PC-9 (cell line): Measurements from ENCODE around the gene ODAD4. TPM values are rescaled to one million over a fixed set of nuclear protein-coding genes. Genes with fewer than 3 reads are reported as not detected.

Experiments used
- BruUV-seq: library from RNA; stranded (reverse); fragments of 400-500 nt; replicated peaks from 2 replicates; lab custom pipeline; 2021; lab: Mats Ljungman, UMichigan
- CTCF ChIA-PET: fragments of 300-600 bp; sonication (Branson Sonifier 250); formaldehyde crosslinking; loops from one replicate; lab custom pipeline; 2022; ENCODE audit warnings: antibody characterized with exemption; lab: Charles Lee
- POLR2A ChIA-PET: fragments of 300-600 bp; sonication (Branson Sonifier 250); formaldehyde crosslinking; loops from one replicate; lab custom pipeline; 2022; ENCODE audit warnings: antibody characterized with exemption; ENCODE audit not compliant: unreplicated experiment; lab: Charles Lee
- DNase-seq, 2 experiments: peaks; one replicate each; pipeline versions ENCODE4 v3.0.0 to v3.0.0-alpha.2; 2015 to 2022; ENCODE audit warnings: mixed read lengths in 1 of 2
- H2AFZ ChIP-seq: fragments of 200-600 bp; sonication (generic); 2 replicates; pipeline ENCODE4 v1.8.1; 2017; ENCODE audit warnings: antibody characterized with exemption
- H3F3A ChIP-seq: fragments of 200-600 bp; sonication (generic); 2 replicates; pipeline ENCODE4 v1.8.1; 2017; ENCODE audit warnings: antibody characterized with exemption, mild to moderate bottlenecking, low read depth; ENCODE audit not compliant: insufficient read depth
- H3K27ac ChIP-seq: fragments of 200-600 bp; sonication (generic); 2 replicates; pipeline ENCODE4 v1.6.1; 2016; ENCODE audit warnings: mixed run types
- H3K27me3 ChIP-seq: fragments of 200-600 bp; sonication (generic); 2 replicates; pipeline ENCODE4 v1.6.1; 2016; ENCODE audit warnings: low read depth, mixed run types; ENCODE audit not compliant: insufficient read depth
- H3K36me3 ChIP-seq: fragments of 200-600 bp; sonication (generic); 2 replicates; pipeline ENCODE4 v1.6.1; 2016; ENCODE audit warnings: low read depth, mixed run types
- H3K4me1 ChIP-seq: fragments of 200-600 bp; sonication (generic); replicated peaks from 2 replicates; pipeline ENCODE4 v1.6.1; 2016; ENCODE audit warnings: mixed run types; ENCODE audit not compliant: insufficient read depth
- H3K4me2 ChIP-seq: fragments of 200-600 bp; sonication (generic); 2 replicates; pipeline ENCODE4 v1.6.1; 2017; ENCODE audit warnings: mixed run types
- H3K4me3 ChIP-seq: fragments of 200-600 bp; sonication (generic); 2 replicates; pipeline ENCODE4 v1.6.1; 2016; ENCODE audit warnings: mixed run types
- H3K79me2 ChIP-seq: fragments of 200-600 bp; sonication (generic); 2 replicates; pipeline ENCODE4 v1.6.1; 2017; ENCODE audit warnings: low read depth, mixed run types
- H3K9me2 ChIP-seq: fragments of 200-600 bp; sonication (generic); 2 replicates; pipeline ENCODE4 v1.8.1; 2017; ENCODE audit warnings: mild to moderate bottlenecking; ENCODE audit not compliant: insufficient read depth
- H3K9me3 ChIP-seq: fragments of 200-600 bp; sonication (generic); 2 replicates; pipeline ENCODE4 v1.8.1; 2016; ENCODE audit warnings: low read depth; ENCODE audit not compliant: insufficient read depth
- H4K20me1 ChIP-seq: fragments of 200-600 bp; sonication (generic); 2 replicates; pipeline ENCODE4 v1.8.1; 2017; ENCODE audit not compliant: insufficient read depth
- CTCF ChIP-seq: fragments of 200-600 bp; sonication (generic); conservative IDR thresholded peaks from 2 replicates; pipeline ENCODE4 v1.6.1; 2017; ENCODE audit warnings: mixed run types, antibody characterized with exemption, mild to moderate bottlenecking, moderate library complexity
- EZH2 ChIP-seq: fragments of 200-600 bp; sonication (generic); IDR thresholded peaks from 2 replicates; pipeline ENCODE4 v1.8.0; 2017; ENCODE audit warnings: antibody characterized with exemption, low read depth
- intact Hi-C: fragments of 100-400 bp; cut with micrococcal nuclease; formaldehyde crosslinking; loops from one replicate; pipeline ENCODE4 v1.10.0; 2022; ENCODE audit not compliant: unreplicated experiment
- total RNA-seq: library from RNA; stranded (reverse); gene quantifications from 2 replicates; pipeline ENCODE4 v1.2.3, GENCODE V29; 2021

The ODAD4 gene
- total RNA-seq, 1 experiment from 2014 or later: 4.0 TPM

- H3K4me2 ChIP-seq: no peak overlapping the region
- POLR2A ChIA-PET: interaction anchor here (0.5 kb wide), 1 partner anchor 212 kb away, joined by 3 read pairs; no protein-coding TSS in a partner anchor
- no peaks in the 10 kb centered on the region for H3K9me2 ChIP-seq
- no peak for DNase-seq
- H3K27me3 ChIP-seq: no peaks in the 10 kb centered on the region
- intact Hi-C loops: no loop called here
- H3K4me1 ChIP-seq: no peaks in the 10 kb centered on the region
- peaks cover 21% of the 10 kb centered on the region; the same call in 1 of the 2 replicates for H3F3A ChIP-seq
- H3K4me3 ChIP-seq: no peak overlapping the region
- H3K27ac ChIP-seq: no peak overlapping the region
- no peak overlapping the region for H2AFZ ChIP-seq
- CTCF ChIA-PET: no interaction called here
- H3K79me2 ChIP-seq: peaks cover 8% of the 10 kb centered on the region
- H3K9me3 ChIP-seq: no peaks in the 10 kb centered on the region
- TF ChIP-seq EZH2: no peak
- no peak for TF ChIP-seq CTCF
- peaks cover 36% of the 10 kb centered on the region for H4K20me1 ChIP-seq
- H3K36me3 ChIP-seq: peaks cover 41% of the 10 kb centered on the region
- BruUV-seq: no TSS peak
Measured at GRCh38 chr17:41996855-41997164, 66.4 kb downstream of the ODAD4 start.

DNA sequence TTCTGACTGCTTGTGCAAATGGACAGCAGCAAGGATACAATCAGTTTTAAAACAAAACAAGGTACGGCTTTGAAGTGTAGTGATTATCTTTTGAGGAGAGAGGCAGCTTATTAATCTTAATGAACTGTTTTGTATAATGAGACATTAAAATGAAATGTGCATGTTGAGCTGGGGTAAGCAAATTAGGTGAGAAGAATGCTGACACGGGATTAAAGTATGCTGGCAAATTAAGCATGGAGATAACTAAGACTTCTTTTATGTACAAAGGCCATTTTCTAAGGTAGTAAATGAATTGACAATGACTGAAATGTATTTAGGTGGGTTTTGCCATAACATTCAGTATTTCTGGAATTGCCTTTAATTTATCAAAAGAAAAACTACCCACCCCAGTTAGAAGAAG, 68.1 kb downstream of the ODAD4 start:
- no peak overlapping the region for H3K27ac ChIP-seq
- CTCF ChIA-PET: no interaction called here
- DNase-seq: no peak
- no peak overlapping the region for H3K4me2 ChIP-seq
- H3K4me3 ChIP-seq: no peak overlapping the region
- H3K9me2 ChIP-seq: no peaks in the 10 kb centered on the region
- no peaks in the 10 kb centered on the region for H3K4me1 ChIP-seq
- no TSS peak for BruUV-seq
- peaks cover 30% of the 10 kb centered on the region for H3K36me3 ChIP-seq
- H3K9me3 ChIP-seq: no peaks in the 10 kb centered on the region
- H2AFZ ChIP-seq: no peak overlapping the region
- peaks cover 17% of the 10 kb centered on the region; the same call in 1 of the 2 replicates for H3F3A ChIP-seq
- POLR2A ChIA-PET: no interaction called here
- intact Hi-C loops: no loop called here
- peaks cover 44% of the 10 kb centered on the region for H4K20me1 ChIP-seq
- no peaks in the 10 kb centered on the region for H3K27me3 ChIP-seq
- peaks cover 25% of the 10 kb centered on the region for H3K79me2 ChIP-seq
- TF ChIP-seq CTCF (no peak), EZH2 (no peak)

DNA sequence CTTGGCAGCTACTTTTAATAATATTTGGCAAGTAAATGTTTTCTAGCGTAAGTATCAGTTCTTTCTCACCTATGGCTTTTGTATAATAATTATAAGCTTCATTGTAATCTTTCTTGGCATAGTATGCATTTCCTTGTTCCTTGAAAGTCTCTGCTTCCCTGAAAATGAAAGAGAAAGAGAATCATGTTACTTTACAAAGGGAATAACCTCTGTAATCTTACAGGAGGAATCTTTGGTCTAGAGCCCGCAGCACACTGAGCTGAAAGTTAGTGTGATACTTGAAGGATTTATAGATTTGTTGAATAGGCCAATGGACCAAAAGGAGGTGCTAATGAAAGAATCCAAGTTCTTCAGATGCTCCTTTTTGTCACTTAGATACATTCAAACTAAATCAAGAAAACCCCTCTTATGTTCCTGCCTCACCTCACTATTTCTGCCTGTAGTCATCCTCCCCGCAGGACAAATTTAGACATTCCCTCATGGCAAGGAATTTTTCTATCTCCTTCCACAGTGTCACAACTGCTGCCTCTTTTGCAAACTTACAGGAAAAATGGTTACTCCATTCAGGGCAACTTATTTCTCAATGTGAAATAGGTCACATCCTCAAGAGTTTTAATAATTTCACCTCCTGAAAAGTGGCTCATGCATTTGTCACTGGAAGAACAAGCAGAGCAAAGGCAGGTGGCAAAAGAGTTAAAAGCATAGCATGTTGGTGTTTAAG, 70.2 kb downstream of the ODAD4 start:
- H3K27ac ChIP-seq: no peak overlapping the region
- H3K4me3 ChIP-seq: no peak overlapping the region
- no TSS peak for BruUV-seq
- CTCF ChIA-PET: no interaction called here
- H3F3A ChIP-seq: peaks cover 13% of the 10 kb centered on the region; the same call in 1 of the 2 replicates
- H3K9me2 ChIP-seq: no peaks in the 10 kb centered on the region
- no peak for DNase-seq
- H3K36me3 ChIP-seq: peaks cover 21% of the 10 kb centered on the region
- intact Hi-C loops: no loop called here
- H3K9me3 ChIP-seq: no peaks in the 10 kb centered on the region
- no peaks in the 10 kb centered on the region for H3K27me3 ChIP-seq
- no peak overlapping the region for H2AFZ ChIP-seq
- peaks cover 63% of the 10 kb centered on the region for H4K20me1 ChIP-seq
- no peak overlapping the region for H3K4me2 ChIP-seq
- TF ChIP-seq CTCF (no peak), EZH2 (no peak)
- no peaks in the 10 kb centered on the region for H3K4me1 ChIP-seq
- POLR2A ChIA-PET: interaction anchor here (0.6 to 1.0 kb wide), 2 partner anchors 17 to 20 kb away, joined by 3 to 4 read pairs; no protein-coding TSS in a partner anchor
- H3K79me2 ChIP-seq: peaks cover 45% of the 10 kb centered on the region
